Activated T-cell treated with anti-CD3 and anti-CD28 coated beads, Interleukin-2, amount 50 U/mL, for 48 hours (primary cell): Measurements from ENCODE around the gene RNU5B-1.

Experiments used
- DNase-seq, 2 experiments: peaks; one replicate each; pipeline ENCODE4 v3.0.0-alpha.2; 2020

RNU5B-1 gene

DNA sequence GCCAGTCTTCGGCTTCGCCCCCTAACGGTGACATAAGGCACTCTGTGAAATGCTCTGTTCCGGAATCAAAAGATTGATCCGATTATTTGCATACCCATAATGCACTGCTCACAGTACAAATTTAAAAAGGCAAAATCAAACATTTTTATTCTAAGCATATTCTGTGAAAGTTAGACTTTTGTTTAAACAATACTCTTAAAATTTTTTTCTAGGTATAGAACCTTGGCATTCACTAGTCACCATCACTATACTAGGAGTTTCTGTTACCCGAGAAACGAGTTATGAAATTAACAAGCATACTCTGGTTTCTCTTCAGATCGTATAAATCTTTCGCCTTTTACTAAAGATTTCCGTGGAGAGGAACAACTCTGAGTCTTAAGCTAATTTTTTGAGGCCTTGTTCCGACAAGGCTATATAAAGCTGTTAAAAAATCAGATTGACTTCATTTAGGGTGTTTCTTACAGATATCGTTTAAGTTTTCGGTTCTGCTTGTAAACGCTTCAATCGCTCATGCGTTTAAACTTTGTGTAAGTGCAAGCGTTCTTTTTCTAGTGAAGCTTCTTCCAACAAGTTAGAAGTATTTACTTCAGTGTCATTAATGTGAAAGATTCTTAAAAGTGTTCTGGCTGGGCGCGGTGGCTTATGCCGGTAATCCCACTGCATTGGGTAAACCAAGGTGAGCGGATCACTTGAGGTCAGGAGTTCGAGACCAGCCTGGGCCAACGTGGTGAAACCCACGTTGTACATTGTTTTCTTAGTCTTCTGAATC is at the start of gene RNU5B-1:
Gene RNU5B-1 (plus strand): TSS at position 297 of the 769 bp plus-strand sequence.
- DNase-seq: peak; percentile 92 to 94

DNA sequence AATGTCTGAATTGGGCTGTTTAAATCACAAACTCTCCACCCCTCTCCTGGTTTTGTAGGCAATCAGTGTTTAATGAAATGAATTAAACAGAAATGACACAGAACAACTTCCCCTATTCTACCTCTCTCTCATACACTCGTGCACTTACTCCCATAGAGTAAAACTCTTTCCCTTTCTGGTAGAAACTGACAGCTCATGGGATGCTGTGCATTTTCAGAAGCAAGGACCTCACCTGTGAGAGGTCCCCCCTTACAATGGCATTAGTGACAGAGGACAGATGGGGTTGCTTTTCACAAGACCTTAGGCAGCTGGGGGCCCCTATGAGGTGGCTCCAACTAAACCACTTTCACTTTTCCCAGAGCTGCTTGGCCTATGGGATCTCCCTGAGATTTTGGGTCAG is 49.7 kb upstream of the RNU5B-1 start:
- no peak for DNase-seq

- DNase-seq: no peak
Observed at GRCh38 chr15:65255486-65256140, 48.9 kb upstream of the RNU5B-1 start.

DNA sequence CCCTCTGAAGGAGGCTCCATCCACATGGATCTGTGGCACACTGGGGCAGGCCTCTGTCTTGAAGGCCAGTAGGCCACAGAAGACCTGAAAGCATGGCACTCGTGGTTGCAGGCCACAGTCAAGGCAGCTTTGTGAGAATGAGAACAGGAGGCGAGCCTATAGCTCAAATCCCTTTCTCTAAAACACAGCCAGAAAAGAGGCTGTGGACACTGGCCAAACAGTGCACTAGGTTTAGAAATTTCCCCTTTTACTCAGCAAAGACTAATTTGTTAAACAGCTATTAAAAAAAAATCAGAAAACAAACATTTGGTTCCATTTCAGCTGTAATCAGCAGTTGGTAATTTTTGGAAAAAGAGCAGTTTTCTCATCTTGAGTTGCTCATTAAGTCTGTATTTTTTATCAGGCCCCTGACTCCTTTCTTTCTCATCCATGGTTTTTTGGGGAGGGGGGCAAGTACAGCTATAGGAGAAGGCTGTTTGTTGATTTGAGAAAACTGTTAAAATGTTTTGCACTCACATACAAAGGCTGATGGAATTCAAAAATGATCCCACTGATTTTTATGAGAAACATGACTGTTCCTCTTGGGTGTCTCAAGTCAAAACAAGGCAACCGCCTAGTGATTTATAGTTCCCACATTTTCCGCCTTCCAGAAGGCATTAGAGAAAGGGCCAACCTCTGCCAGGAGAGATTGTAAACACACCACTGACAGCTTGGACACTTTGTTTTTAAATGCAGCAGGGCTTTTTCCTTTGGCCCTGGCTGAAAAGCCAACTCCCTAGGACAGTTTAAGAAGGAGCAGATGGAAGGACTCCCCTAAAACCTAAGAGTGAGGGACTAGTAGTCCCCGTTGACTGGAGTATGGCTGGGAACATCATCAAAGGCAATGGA is 45.9 kb upstream of the RNU5B-1 start:
- DNase-seq: no peak

DNA sequence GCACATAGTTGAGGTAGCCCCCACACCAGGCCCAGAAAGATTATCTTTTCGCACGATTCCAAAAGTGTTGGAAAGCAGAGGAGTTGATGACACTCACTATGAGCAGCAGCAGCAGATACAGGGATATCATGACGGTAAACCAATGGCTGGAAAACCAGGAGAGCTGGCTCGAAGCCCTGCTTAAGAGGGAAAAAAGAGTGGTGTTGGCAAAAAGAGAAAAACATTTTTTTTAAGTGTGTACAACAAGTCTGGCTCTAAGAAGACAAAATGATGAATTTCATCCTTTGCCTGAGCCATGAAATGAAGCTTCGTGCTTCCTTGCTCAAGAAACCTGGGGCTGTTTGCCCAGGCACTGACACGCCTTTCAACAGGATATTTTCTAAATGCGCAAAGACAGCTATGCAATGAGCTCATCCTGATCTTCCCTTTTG is 45.1 kb upstream of the RNU5B-1 start:
- no peak for DNase-seq

DNA sequence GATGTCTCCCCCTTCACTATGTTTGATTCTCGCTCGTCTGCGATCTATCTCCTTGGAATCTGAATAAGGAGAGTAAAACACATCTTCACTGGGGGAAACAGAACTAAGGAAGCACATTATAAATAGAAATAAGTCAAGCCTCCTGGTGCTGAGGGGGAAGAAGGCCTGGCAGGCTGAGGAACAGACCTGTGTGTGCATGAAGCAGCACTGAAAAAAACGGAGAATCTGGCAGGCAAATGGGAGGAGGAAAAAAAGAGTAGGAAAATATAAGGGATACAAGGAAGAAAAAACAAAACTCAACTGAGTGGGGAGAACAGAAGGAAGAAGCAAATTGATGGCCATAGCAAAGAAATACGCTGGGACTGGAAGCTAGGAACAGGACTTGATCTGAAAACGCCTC is 43.5 kb upstream of the RNU5B-1 start:
- DNase-seq: no peak

DNA sequence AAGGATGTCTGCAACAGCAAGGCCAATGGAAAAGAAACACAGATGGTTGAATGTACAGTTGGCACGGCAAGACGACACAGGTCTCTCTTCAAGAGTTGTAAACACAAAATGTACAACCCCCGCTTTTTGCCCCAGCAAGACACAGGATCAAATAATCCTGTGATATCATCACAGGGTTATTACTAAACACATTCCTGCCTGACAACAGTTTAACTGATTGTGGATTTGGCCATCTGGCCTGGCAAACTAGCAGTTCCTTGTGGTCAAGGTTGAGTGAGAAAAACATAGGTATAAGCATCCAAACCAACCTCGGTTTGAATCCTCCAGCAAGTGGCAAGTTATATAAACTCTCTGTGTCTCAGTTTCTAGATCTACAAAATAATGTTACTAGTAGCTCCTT is 41.2 kb upstream of the RNU5B-1 start:
- DNase-seq: no peak

GRCh38 chr15:65264863-65265430 is 39.5 kb upstream of the RNU5B-1 start:
- DNase-seq: no peak

DNA sequence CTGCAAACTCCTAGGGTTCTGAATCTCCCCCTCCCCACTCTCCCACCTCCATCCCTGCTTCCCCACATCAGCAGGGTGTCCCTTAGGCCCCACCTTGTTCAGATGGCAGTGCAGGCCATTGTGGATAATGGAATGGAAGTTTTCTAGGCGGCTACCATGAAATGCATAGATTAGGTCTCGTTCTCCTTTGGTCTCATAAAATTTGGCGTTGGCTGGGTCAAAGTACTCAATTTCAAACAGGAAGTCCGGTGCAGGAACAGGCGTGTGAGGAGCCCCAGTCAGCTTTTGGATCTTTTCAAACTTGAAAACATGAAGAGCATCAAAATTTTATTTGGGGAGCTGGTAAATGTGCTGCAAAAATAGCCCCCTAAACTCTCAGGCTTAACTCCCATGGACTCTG is 38.0 kb upstream of the RNU5B-1 start:
- DNase-seq: no peak

DNA sequence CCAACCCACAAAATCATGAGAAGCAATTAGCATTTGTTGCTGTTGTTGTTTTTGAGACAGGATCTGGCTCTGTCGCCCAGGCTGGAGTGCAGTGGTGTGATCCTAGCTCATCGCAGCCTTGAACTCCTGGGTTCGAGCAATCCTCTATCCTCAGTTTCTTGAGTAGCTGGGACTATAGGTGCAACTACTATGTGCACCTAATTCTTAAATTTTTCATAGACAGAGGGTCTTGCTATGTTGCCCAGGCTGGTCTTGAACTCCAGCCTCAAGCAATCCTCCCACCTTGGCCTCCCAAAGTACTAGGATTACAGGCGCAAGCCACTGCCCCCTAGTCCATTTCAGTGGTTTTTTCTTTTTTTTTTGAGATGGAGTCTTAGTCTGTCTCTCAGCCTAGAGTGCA is 36.1 kb upstream of the RNU5B-1 start:
- DNase-seq: no peak

DNA sequence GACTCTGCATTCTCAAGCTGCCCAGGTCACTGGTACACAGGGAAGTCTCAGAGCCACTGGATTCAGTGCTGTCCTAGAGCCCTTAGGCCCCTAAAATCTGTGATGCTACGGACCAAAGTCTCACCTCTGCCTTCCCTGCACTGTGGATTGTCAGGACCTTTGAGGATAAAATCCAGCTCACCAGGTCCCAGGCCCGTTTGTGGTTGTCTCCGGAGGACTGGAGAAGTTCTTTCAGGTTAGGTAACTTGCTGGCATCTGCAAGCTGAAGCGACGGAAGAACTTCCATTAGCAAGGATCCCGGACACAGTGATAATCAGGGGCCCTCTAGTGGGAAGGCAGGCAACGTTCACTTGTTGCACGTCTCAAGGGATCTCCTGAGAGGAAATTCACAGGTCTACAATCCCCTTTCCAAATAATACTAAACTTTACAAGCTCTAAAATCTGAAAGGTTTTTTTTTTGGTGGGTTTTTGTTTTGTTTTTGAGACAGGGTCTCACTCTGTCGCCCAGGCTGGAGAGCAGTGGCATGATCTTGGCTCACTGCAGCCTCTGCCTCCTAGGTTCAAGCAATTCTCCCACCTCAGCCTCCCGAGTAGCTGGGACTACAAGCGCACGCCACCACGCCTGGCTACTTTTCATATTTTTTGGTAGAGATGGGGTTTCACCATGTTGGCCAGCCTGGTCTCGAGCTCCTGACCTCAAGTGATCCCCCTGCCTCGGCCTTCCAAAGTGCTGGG is 33.5 kb upstream of the RNU5B-1 start:
- peak in 1 of 2 experiments; percentile 40 for DNase-seq

GRCh38 chr15:65275104-65275727 is 29.3 kb upstream of the RNU5B-1 start:
- DNase-seq: no peak

- no peak for DNase-seq
Observed at GRCh38 chr15:65275728-65276126, 28.8 kb upstream of the RNU5B-1 start.

- DNase-seq: no peak
Observed at GRCh38 chr15:65277015-65277414, 27.5 kb upstream of the RNU5B-1 start.

DNA sequence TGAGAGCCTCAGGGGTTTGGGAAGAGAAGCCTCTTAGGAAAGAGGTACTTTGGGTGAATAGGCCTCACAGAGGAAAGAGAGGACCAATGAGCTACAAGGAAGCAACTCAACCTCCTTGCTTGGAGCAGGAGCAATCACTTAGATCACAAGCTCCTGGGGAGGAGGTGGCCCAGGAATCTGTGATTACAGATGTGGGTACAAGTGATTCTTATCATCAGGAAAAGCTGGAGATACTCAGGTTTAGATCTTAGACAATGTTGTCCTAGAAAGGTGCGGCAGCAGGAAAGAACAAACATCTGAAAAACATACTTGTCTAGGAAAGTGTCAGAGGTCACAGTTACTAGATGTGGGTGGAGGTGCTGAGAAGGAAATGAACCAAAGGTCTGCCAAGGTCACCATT is 26.0 kb upstream of the RNU5B-1 start:
- DNase-seq: no peak

DNA sequence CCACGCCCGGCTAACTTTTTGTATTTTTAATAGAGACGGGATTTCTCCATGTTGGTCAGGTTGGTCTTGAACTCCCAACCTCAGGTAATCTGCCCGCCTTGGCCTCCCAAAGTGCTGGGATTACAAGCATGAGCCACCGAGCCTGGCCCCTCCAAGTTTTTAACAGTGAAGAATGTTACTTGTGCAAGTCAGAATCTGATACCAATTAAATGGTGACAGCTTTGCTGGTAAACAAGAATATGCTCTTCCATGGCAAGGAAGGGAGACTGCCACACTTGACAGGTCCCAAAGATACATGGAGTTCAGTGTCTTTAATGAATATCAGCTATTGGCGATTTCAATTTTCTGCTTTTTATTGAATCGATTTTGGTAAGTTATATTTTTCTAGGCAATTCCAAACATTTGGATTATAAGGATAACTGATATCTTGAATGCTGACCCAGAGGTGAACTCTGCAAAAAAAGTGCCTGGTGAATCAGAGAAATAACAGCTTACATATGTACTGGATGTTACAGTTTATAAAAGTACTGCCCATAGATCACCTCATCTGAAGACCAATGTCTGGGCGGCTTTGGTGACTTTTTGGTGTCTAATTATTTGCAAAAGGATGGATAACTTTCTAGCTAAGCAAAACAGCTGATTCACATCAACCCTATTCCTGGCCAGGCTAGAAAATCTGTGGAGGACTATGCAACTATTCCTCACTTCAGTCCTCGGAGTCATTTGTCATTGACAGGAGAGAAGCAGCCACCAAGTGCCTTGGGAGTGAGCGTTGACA is 19.0 kb upstream of the RNU5B-1 start:
- DNase-seq: no peak

- peak in 1 of 2 experiments; percentile 54 for DNase-seq
Observed at GRCh38 chr15:65286069-65286703, 18.3 kb upstream of the RNU5B-1 start.

DNA sequence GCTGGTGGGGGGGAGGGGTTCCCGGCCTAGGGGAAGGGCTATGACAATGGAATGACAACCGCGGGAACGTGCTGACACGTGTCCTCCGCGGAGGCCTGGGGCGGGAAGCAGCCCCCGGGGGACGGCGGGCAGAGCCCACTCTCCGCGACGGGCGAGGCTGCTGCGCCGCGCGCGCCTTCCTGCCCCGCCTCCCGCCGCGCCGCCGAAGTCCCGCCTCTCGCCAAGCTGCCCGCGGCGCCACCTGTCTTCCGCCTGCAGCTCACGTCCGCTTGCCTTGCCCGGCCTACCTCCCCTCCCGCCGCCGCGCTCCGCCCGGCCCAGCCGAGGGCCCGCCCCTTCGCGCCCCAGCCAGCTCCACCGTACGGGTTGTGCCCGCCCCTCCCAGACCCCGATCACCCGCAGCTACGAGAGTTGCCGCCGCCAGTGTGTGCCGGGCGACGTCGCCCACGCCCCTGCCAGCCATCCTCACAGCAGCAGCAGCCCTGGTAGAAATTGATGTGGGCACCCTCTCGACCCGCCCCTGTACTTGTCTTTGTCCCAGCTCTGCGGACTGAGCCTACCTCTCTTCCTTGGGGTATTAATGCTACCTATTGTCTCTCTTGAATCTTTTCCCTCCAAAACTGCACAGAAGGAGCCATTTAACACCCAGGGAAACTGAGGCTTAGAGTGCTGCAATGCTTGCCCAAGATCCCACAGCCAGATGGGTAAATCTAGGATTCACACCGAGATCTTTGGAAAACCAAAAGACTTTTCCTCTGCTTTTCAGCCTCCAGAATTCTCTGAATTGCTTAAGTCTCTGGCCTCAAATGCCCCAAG is 17.6 kb upstream of the RNU5B-1 start, which contains the start of gene PARP16:
Gene PARP16 (minus strand): TSS at position 180 of the 816 bp plus-strand sequence. CDS start 457 bp downstream, outside the sequence.
- peak; percentile 92 to 96 for DNase-seq

DNA sequence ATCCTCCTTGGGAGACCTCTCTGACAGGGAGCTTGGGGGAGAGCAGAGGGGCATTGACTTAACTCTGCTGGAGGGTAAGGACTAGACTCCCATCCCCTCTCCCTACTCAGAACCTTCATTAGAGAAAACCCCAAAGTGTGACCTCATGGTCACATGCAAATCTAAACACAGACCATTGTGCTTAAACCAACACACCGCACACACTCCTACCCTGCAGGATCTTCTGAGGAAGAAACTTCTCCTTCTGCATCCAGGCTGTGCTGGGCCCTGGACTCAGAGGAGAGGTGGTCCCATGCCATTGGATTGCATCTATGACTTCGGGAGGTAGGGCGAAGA is 17.0 kb upstream of the RNU5B-1 start:
- DNase-seq: no peak
